Measurements from ENCODE around the gene NUP214.

GRCh38 chr9:131226226-131226625 is 100.8 kb downstream of the NUP214 start:
- TF ChIP-seq CTCF (IDR thresholded peaks at IDR 0.05): no peak
- no peak for TF ChIP-seq POLR2A (IDR thresholded peaks at IDR 0.05)

Data from uterus (tissue), 2 donors.